Measurements from ENCODE around the gene SYT5. TPM values are rescaled to one million over a fixed set of nuclear protein-coding genes. Genes with fewer than 3 reads are reported as not detected.

Gene SYT5
- total RNA-seq, 1 donor from 2014 or later, result not detected

Small RNAs within 50 kb of the gene (microRNA-seq; reads per million reads assigned to microRNA genes)
- not detected for gene MIR7975

Other genes starting within 250 kb of the SYT5 start
- not detected for gene NLRP7, start 232.8 kb downstream of the SYT5 start, total RNA-seq
- 0.78 TPM for gene NLRP2, start 213.9 kb downstream of the SYT5 start, total RNA-seq
- gene GP6, start 142.0 kb downstream of the SYT5 start, total RNA-seq, result 0.48 TPM
- 45.6 TPM for gene RDH13, start 117.1 kb downstream of the SYT5 start, total RNA-seq
- gene EPS8L1, start 104.4 kb downstream of the SYT5 start, total RNA-seq, result 0.83 TPM
- gene PPP1R12C, start 62.7 kb downstream of the SYT5 start, total RNA-seq, result 126 TPM
- 54.1 TPM for gene TNNT1, start 31.1 kb downstream of the SYT5 start, total RNA-seq
- gene TNNI3, start 22.6 kb downstream of the SYT5 start, total RNA-seq, result 4,564 TPM
- 0.59 TPM for gene DNAAF3, start 13.7 kb downstream of the SYT5 start, total RNA-seq
- 0.54 TPM for gene PTPRH, start 29.2 kb upstream of the SYT5 start, total RNA-seq
- gene TMEM86B, start 48.5 kb upstream of the SYT5 start, total RNA-seq, result 2.3 TPM
- gene PPP6R1, start 78.7 kb upstream of the SYT5 start, total RNA-seq, result 37.1 TPM
- gene HSPBP1, start 99.8 kb upstream of the SYT5 start, total RNA-seq, result 29.2 TPM
- 1.6 TPM for gene BRSK1, start 103.7 kb upstream of the SYT5 start, total RNA-seq
- 1.7 TPM for gene TMEM150B, start 145.1 kb upstream of the SYT5 start, total RNA-seq
- 6.6 TPM for gene KMT5C, start 159.6 kb upstream of the SYT5 start, total RNA-seq
- not detected for gene COX6B2, start 174.4 kb upstream of the SYT5 start, total RNA-seq
- not detected for gene GARIN5B, start 183.0 kb upstream of the SYT5 start, total RNA-seq
- not detected for gene IL11, start 190.2 kb upstream of the SYT5 start, total RNA-seq
- gene TMEM190, start 196.5 kb upstream of the SYT5 start, total RNA-seq, result not detected
- 1.0 TPM for gene TMEM238, start 204.0 kb upstream of the SYT5 start, total RNA-seq
- 569 TPM for gene RPL28, start 205.6 kb upstream of the SYT5 start, total RNA-seq
- 22.6 TPM for gene UBE2S, start 227.5 kb upstream of the SYT5 start, total RNA-seq